A549 (cell line): Measurements from ENCODE around the gene CAPN7. TPM values are rescaled to one million over a fixed set of nuclear protein-coding genes. Genes with fewer than 3 reads are reported as not detected.
A peak's percentile ranks its signal among the peaks of the same experiment; 100 is the strongest.

Experiments used
- ATAC-seq, 2 experiments: fragments of 200-7000 bp in 1 of 2; fragments of >200 bp in 1 of 2; cut with Nextera tagmentation in 1 of 2; cut with Tn5 transposase in 1 of 2; 3 replicates each; pipeline versions ENCODE4 v1.8.0 to v1.9.1; 2018 to 2020; ENCODE audit warnings: mild to moderate bottlenecking in 1 of 2, moderate library complexity in 1 of 2
- CTCF ChIA-PET: fragments of 300-600 bp; sonication (Branson Sonifier 250); formaldehyde crosslinking; extraction: SDS; loops from one replicate; lab custom pipeline; 2021; ENCODE audit warnings: antibody characterized with exemption, inconsistent platforms; lab: Yijun Ruan, JAX
- POLR2A ChIA-PET: fragments of 350-600 bp; formaldehyde crosslinking; extraction: SDS; loops from one replicate; lab custom pipeline; 2021; ENCODE audit warnings: antibody characterized with exemption, inconsistent platforms; lab: Yijun Ruan, JAX
- DNase-seq, 2 experiments: peaks; one replicate each; pipeline versions ENCODE4 v3.0.0 to v3.0.0-alpha.2; 2011 to 2016; ENCODE audit warnings: low read depth in 1 of 2, low spot score in 1 of 2
- FAIRE-seq: peaks from 2 replicates; lab custom pipeline; 2011; peaks lifted over from hg19 to GRCh38; lab: Jason Lieb, UNC
- H3K27ac ChIP-seq, 2 experiments: fragments of >200 bp; sonication (Bioruptor Twin); formaldehyde crosslinking; 3 replicates each; pipeline ENCODE4 v1.5.1; 2016 to 2017
- H3K4me1 ChIP-seq: fragments of >200 bp; sonication (Bioruptor Twin); formaldehyde crosslinking; 3 replicates; pipeline ENCODE4 v1.6.1; 2016
- H3K4me2 ChIP-seq: fragments of >200 bp; sonication (Bioruptor Twin); formaldehyde crosslinking; 3 replicates; pipeline ENCODE4 v1.6.1; 2016
- H3K4me3 ChIP-seq: fragments of >200 bp; sonication (Bioruptor Twin); formaldehyde crosslinking; 3 replicates; pipeline ENCODE4 v1.5.1; 2016
- H3K9me3 ChIP-seq: fragments of >200 bp; sonication (Bioruptor Twin); formaldehyde crosslinking; 3 replicates; pipeline ENCODE4 v1.6.1; 2016
- CBX2 ChIP-seq: fragments of 200-600 bp; sonication (generic); IDR thresholded peaks from 2 replicates; pipeline ENCODE4 v1.6.1; 2016; ENCODE audit warnings: low read depth, mild to moderate bottlenecking, borderline replicate concordance
- CBX8 ChIP-seq: fragments of 200-600 bp; sonication (generic); IDR thresholded peaks from 2 replicates; pipeline ENCODE4 v1.6.1; 2016
- EHF ChIP-seq: fragments of 250-450 bp; sonication (Bioruptor Pico); IDR thresholded peaks from 2 replicates; pipeline ENCODE4 v1.5.0; 2020; ENCODE audit warnings: mild to moderate bottlenecking
- ESRRA ChIP-seq: fragments of 150-350 bp; IDR thresholded peaks from 2 replicates; pipeline ENCODE4 v1.6.1; 2014; ENCODE audit warnings: mild to moderate bottlenecking, low read length, borderline replicate concordance
- FOSL2 ChIP-seq, 2 experiments: fragments of 450-650 bp in 1 of 2; fragments of >200 bp in 1 of 2; sonication (Bioruptor Twin) in 1 of 2; formaldehyde crosslinking; IDR thresholded peaks; 2 replicates each; pipeline versions ENCODE4 v1.5.0 to v1.6.1; 2016 to 2020; ENCODE audit warnings: mild to moderate bottlenecking in 1 of 2, moderate library complexity in 1 of 2
- GATA3 ChIP-seq: IDR thresholded peaks from 2 replicates; pipeline ENCODE4 v1.6.1; 2012; ENCODE audit warnings: borderline replicate concordance
- HDAC2 ChIP-seq: fragments of 200-600 bp; sonication (generic); IDR thresholded peaks from 2 replicates; pipeline ENCODE4 v1.6.1; 2016
- HEYL ChIP-seq: fragments of 250-450 bp; sonication (Bioruptor Pico); IDR thresholded peaks from 2 replicates; pipeline ENCODE4 v1.8.0; 2021; ENCODE audit warnings: mild to moderate bottlenecking, moderate library complexity
- HOXB13 ChIP-seq: fragments of 250-450 bp; sonication (Bioruptor Pico); IDR thresholded peaks from 2 replicates; pipeline ENCODE4 v1.5.0; 2020; ENCODE audit warnings: low read depth, mild to moderate bottlenecking, moderate library complexity
- HOXB5 ChIP-seq: fragments of 250-450 bp; sonication (Bioruptor Pico); IDR thresholded peaks from 2 replicates; pipeline ENCODE4 v1.5.0; 2020; ENCODE audit warnings: mild to moderate bottlenecking, moderate library complexity
- JUN ChIP-seq, 2 experiments: fragments of >200 bp; sonication (Bioruptor Twin); formaldehyde crosslinking; IDR thresholded peaks; 2 replicates in 1 of 2; 3 replicates in 1 of 2; pipeline ENCODE4 v1.6.1; 2016 to 2017
- MAFK ChIP-seq: fragments of 450-650 bp; IDR thresholded peaks from 2 replicates; pipeline ENCODE4 v1.6.1; 2014; ENCODE audit not compliant: partially characterized antibody
- MAZ ChIP-seq: fragments of 150-350 bp; IDR thresholded peaks from 2 replicates; pipeline ENCODE4 v1.6.1; 2014; ENCODE audit warnings: antibody characterized with exemption, low read depth, low read length, borderline replicate concordance
- NFE2L2 ChIP-seq: fragments of 150-350 bp; conservative IDR thresholded peaks from 2 replicates; pipeline ENCODE4 v1.6.1; 2014; ENCODE audit warnings: low read length
- POLR2A ChIP-seq: IDR thresholded peaks from 2 replicates; pipeline ENCODE4 v1.6.1; 2012; ENCODE audit warnings: mild to moderate bottlenecking, low read length
- RAD21 ChIP-seq, 2 experiments: fragments of >200 bp in 1 of 2; sonication (Bioruptor Twin) in 1 of 2; formaldehyde crosslinking in 1 of 2; IDR thresholded peaks in 1 of 2; conservative IDR thresholded peaks in 1 of 2; 2 replicates in 1 of 2; 3 replicates in 1 of 2; pipeline ENCODE4 v1.6.1; 2012 to 2018; ENCODE audit warnings: inconsistent platforms in 1 of 2
- RNF2 ChIP-seq: fragments of 200-600 bp; sonication (generic); IDR thresholded peaks from 2 replicates; pipeline ENCODE4 v1.6.1; 2016; ENCODE audit warnings: low read depth, mild to moderate bottlenecking, antibody characterized with exemption, moderate library complexity, borderline replicate concordance
- SREBF2 ChIP-seq: fragments of 450-650 bp; IDR thresholded peaks from 2 replicates; pipeline ENCODE4 v1.6.1; 2014; ENCODE audit warnings: mild to moderate bottlenecking, moderate library complexity
- TP53 ChIP-seq: fragments of 250-450 bp; sonication (Bioruptor Pico); IDR thresholded peaks from 2 replicates; pipeline ENCODE4 v1.5.0; 2021; ENCODE audit warnings: mild to moderate bottlenecking, moderate library complexity
- WGBS: methylation state at CpG from one replicate; pipeline ENCODE4 v1.1.6; 2017; ENCODE audit errors: missing lambda C conversion rate; 5-methylcytosine and 5-hydroxymethylcytosine counted together
- polyA plus RNA-seq, 4 experiments: library from polyadenylated mRNA; depleted of rRNA in 3 of 4; stranded (reverse); fragments of >200 nt; fragmentation: RNase III in 1 of 4; extraction: RNeasy Plus Mini Kit Qiagen cat#74134 plus additional on column Dnase treatment in 1 of 4; gene quantifications; 2 replicates in 3 of 4; 3 replicates in 1 of 4; pipeline ENCODE4 v1.2.3, GENCODE V29; 2011 to 2017
- TF ChIP-seq, protein P1 (sequence below): fragments of >200 bp; sonication (Bioruptor Twin); formaldehyde crosslinking; IDR thresholded peaks from 3 replicates; pipeline ENCODE4 v1.5.1; 2016
- TF ChIP-seq, protein P2 (sequence below): fragments of 250-450 bp; sonication (Bioruptor Pico); IDR thresholded peaks from 2 replicates; pipeline ENCODE4 v1.5.0; 2020; ENCODE audit warnings: low read depth, mild to moderate bottlenecking, moderate library complexity
- TF ChIP-seq, protein P3 (sequence below): fragments of >200 bp; sonication (Bioruptor Twin); formaldehyde crosslinking; IDR thresholded peaks from 2 replicates; pipeline ENCODE4 v1.6.1; 2016
- TF ChIP-seq, protein P4 (sequence below): fragments of 450-650 bp; IDR thresholded peaks from 2 replicates; pipeline ENCODE4 v1.6.1; 2014; ENCODE audit warnings: antibody characterized with exemption
- TF ChIP-seq, protein P5 (sequence below): fragments of 200-600 bp; sonication (generic); IDR thresholded peaks from 2 replicates; pipeline ENCODE4 v1.6.1; 2016; ENCODE audit warnings: antibody characterized with exemption, mild to moderate bottlenecking, moderate library complexity

The CAPN7 gene
- polyA plus RNA-seq, 2 of the 4 experiments (the other 2 are of a cell fraction) = 19.9 to 36.8 TPM

DNA sequence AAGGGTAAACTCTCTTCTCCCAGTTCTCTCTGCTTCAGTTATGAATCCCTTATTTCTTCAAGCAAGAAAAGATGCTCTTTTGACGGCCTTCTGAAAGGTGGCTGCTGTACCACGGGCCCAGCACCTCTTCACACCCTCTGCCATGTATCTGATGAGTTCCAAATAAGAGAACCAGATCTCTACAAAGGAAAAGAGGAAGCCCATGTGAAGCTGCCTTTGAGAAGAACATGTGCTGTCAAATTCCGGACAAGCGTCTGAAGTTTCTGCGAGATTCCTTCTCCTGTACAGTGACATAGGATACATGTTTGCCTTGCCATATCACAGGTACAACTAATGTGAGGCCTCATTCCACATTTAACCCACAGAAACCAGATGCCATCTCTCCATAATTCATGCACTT, 67.2 kb downstream of the CAPN7 start:
- ChIA-PET POLR2A (interaction anchor here (1.0 kb wide), 1 partner anchor 47 kb away, joined by 3 read pairs; no protein-coding TSS in a partner anchor), CTCF (interaction anchor here (0.6 to 2.4 kb wide), 3 partner anchors 10 to 132 kb away, joined by 3 to 7 read pairs (median 5); partner anchors contain the start of gene SH3BP5)
- no peak for DNase-seq

DNA sequence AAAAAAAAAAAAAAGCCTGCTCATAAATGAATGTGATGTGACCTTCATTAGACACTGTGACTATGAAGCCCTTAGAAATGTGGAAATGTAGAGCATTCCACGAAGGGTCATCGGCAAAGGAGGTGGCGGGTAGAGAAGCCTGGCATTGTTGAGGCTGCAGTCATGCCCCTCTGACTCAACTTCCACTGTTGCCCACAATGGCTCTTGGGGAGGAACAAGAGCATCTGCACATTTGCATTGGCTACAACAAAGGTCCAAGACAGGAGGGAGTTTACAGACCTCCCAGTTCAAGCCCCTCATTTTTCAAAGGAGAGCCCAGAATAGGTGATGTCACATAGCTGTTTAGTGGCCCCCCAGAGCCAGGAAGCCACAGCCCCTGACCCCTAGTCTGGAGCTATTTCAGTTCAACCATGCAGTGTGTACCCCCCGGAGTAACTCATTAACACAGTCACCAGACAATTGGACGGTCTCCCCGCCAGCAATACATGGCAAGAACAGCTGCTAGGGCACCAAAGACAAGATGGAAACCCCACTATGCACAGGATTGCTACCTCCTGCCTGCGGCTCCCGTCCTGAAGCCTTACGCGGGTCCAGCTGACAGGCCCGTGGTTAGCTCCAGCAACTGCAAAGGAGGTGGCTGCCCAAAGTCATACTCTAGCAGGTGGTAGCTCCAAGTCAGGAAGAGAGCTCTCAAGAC, 70.1 kb downstream of the CAPN7 start:
- H3K27ac ChIP-seq = no peak overlapping the region
- no peak overlapping the region for H3K4me2 ChIP-seq
- ChIA-PET CTCF (interaction anchor here (1.0 to 12.6 kb wide), 6 partner anchors 10 to 168 kb away, joined by 3 to 121 read pairs (median 4); partner anchors contain the start of gene SH3BP5), POLR2A (no interaction called here)
- FAIRE-seq (no peak), ATAC-seq (no peak), DNase-seq (no peak)
- 93% methylated on average over 11 of the region's 11 CpGs for WGBS
- no peaks in the 10 kb centered on the region for H3K9me3 ChIP-seq
- no peak overlapping the region for H3K4me3 ChIP-seq
- no peaks in the 10 kb centered on the region for H3K4me1 ChIP-seq
- 0 out of 2 replicates have a peak, but pooled peaks have one; percentile 8 for TF ChIP-seq POLR2A
- TF ChIP-seq RNF2 = no peak

More for the DNA sequence above, 67.2 kb downstream of the CAPN7 start:
- no peak for ATAC-seq
- no peaks in the 10 kb centered on the region for H3K9me3 ChIP-seq
- no peak overlapping the region for H3K27ac ChIP-seq
- TF ChIP-seq, protein P1, sequence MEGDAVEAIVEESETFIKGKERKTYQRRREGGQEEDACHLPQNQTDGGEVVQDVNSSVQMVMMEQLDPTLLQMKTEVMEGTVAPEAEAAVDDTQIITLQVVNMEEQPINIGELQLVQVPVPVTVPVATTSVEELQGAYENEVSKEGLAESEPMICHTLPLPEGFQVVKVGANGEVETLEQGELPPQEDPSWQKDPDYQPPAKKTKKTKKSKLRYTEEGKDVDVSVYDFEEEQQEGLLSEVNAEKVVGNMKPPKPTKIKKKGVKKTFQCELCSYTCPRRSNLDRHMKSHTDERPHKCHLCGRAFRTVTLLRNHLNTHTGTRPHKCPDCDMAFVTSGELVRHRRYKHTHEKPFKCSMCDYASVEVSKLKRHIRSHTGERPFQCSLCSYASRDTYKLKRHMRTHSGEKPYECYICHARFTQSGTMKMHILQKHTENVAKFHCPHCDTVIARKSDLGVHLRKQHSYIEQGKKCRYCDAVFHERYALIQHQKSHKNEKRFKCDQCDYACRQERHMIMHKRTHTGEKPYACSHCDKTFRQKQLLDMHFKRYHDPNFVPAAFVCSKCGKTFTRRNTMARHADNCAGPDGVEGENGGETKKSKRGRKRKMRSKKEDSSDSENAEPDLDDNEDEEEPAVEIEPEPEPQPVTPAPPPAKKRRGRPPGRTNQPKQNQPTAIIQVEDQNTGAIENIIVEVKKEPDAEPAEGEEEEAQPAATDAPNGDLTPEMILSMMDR = no peak
- no peak for TF ChIP-seq SREBF2
- no peak for TF ChIP-seq HEYL (CRISPR knock-in tag)
- TF ChIP-seq HOXB5 = no peak
- TF ChIP-seq NFE2L2 = no peak
- TF ChIP-seq RAD21 (conservative IDR thresholded peaks at IDR 0.05 in 1 of 2, IDR thresholded peaks at IDR 0.05 in 1 of 2) = no peak
- no peak for TF ChIP-seq CBX8
- TF ChIP-seq JUN (IDR thresholded peaks at IDR 0.05) = no peak
- TF ChIP-seq, protein P2, sequence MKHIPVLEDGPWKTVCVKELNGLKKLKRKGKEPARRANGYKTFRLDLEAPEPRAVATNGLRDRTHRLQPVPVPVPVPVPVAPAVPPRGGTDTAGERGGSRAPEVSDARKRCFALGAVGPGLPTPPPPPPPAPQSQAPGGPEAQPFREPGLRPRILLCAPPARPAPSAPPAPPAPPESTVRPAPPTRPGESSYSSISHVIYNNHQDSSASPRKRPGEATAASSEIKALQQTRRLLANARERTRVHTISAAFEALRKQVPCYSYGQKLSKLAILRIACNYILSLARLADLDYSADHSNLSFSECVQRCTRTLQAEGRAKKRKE (CRISPR knock-in tag) = no peak
- no peak for TF ChIP-seq HDAC2
- FAIRE-seq = no peak
- no peak overlapping the region for H3K4me2 ChIP-seq
- no peak overlapping the region for H3K4me3 ChIP-seq
- WGBS = 94% methylated on average over 5 of the region's 5 CpGs
- H3K4me1 ChIP-seq = peaks cover 20% of the 10 kb centered on the region

DNA sequence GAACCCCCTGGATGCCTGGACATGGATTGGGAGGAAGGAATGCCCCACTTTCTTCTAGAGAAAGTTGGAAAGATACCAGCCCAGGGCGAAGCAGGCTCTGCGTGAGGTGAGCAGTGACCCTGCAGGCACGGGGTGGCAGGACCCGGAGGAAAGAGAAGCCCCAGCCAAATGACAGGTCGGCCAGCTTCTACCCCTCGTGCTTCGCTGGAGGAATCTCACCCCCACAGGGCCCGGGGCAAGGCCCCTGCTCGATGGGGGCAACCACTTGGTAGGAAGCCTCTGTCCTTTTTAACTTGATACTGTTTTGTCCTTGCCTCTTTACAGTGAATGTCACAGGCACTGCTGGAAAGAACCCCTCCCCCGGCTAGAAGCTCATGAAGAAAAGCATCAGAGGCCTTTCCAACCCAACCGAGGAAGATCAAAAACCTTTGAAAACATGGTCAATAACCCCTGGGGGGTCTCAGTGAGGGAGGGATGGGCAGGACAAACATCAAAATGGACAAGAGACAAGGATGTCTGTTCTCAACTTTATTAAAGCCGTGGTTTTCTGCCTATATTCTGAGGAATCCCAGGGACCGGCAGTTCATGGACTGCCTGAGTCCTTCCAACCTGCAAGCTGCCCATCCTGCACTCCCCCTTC, 71.9 kb downstream of the CAPN7 start:
- H3K9me3 ChIP-seq = no peaks in the 10 kb centered on the region
- H3K27ac ChIP-seq = no peak overlapping the region
- H3K4me2 ChIP-seq = no peak overlapping the region
- no peaks in the 10 kb centered on the region for H3K4me1 ChIP-seq
- 89% methylated on average over 13 of the region's 13 CpGs for WGBS
- H3K4me3 ChIP-seq = no peak overlapping the region
- CTCF ChIA-PET = interaction anchor here (0.5 to 12.6 kb wide), 5 partner anchors 11 to 469 kb away, joined by 3 to 121 read pairs (median 4); partner anchors contain the start of gene SH3BP5
- DNase-seq = no peak
- POLR2A ChIA-PET = no interaction called here
- ATAC-seq = no peak
- no peak for FAIRE-seq
- TF ChIP-seq TP53 (CRISPR knock-in tag) (no peak), HOXB5 (no peak), HOXB13 (CRISPR knock-in tag) (no peak), MAZ (no peak), FOSL2 (IDR thresholded peaks at IDR 0.05) (no peak), FOSL2 (CRISPR knock-in tag; IDR thresholded peaks at IDR 0.05) (no peak), ESRRA (no peak), GATA3 (no peak), CBX2 (no peak), EHF (CRISPR knock-in tag) (no peak), MAFK (no peak)
- TF ChIP-seq, protein P3, sequence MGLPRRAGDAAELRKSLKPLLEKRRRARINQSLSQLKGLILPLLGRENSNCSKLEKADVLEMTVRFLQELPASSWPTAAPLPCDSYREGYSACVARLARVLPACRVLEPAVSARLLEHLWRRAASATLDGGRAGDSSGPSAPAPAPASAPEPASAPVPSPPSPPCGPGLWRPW = no peak
- TF ChIP-seq, protein P4, sequence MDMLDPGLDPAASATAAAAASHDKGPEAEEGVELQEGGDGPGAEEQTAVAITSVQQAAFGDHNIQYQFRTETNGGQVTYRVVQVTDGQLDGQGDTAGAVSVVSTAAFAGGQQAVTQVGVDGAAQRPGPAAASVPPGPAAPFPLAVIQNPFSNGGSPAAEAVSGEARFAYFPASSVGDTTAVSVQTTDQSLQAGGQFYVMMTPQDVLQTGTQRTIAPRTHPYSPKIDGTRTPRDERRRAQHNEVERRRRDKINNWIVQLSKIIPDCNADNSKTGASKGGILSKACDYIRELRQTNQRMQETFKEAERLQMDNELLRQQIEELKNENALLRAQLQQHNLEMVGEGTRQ = no peak
- TF ChIP-seq, protein P5, sequence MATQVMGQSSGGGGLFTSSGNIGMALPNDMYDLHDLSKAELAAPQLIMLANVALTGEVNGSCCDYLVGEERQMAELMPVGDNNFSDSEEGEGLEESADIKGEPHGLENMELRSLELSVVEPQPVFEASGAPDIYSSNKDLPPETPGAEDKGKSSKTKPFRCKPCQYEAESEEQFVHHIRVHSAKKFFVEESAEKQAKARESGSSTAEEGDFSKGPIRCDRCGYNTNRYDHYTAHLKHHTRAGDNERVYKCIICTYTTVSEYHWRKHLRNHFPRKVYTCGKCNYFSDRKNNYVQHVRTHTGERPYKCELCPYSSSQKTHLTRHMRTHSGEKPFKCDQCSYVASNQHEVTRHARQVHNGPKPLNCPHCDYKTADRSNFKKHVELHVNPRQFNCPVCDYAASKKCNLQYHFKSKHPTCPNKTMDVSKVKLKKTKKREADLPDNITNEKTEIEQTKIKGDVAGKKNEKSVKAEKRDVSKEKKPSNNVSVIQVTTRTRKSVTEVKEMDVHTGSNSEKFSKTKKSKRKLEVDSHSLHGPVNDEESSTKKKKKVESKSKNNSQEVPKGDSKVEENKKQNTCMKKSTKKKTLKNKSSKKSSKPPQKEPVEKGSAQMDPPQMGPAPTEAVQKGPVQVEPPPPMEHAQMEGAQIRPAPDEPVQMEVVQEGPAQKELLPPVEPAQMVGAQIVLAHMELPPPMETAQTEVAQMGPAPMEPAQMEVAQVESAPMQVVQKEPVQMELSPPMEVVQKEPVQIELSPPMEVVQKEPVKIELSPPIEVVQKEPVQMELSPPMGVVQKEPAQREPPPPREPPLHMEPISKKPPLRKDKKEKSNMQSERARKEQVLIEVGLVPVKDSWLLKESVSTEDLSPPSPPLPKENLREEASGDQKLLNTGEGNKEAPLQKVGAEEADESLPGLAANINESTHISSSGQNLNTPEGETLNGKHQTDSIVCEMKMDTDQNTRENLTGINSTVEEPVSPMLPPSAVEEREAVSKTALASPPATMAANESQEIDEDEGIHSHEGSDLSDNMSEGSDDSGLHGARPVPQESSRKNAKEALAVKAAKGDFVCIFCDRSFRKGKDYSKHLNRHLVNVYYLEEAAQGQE = no peak
